Peyer's patch (tissue), 4 donors: ENCODE data around the gene SPDYE6.

Source experiments
- POLR2A ChIP-seq, 2 donors: fragments of 450-650 bp; IDR thresholded peaks; one replicate each; pipeline ENCODE4 v1.5.1; 2017; ENCODE audit warnings: antibody characterized with exemption in 2 of 2, mild to moderate bottlenecking in 2 of 2, moderate library complexity in 2 of 2
- TF ChIP-seq, protein P1 (sequence below), 6 experiments: fragments of 450-650 bp in 4 of 6; fragments of 200-600 bp in 2 of 6; sonication (generic) in 1 of 6; IDR thresholded peaks; one replicate each; pipeline ENCODE4 v1.5.1; 2017 to 2019; ENCODE audit warnings: antibody characterized with exemption in 6 of 6, mild to moderate bottlenecking in 3 of 6, moderate library complexity in 1 of 6

DNA sequence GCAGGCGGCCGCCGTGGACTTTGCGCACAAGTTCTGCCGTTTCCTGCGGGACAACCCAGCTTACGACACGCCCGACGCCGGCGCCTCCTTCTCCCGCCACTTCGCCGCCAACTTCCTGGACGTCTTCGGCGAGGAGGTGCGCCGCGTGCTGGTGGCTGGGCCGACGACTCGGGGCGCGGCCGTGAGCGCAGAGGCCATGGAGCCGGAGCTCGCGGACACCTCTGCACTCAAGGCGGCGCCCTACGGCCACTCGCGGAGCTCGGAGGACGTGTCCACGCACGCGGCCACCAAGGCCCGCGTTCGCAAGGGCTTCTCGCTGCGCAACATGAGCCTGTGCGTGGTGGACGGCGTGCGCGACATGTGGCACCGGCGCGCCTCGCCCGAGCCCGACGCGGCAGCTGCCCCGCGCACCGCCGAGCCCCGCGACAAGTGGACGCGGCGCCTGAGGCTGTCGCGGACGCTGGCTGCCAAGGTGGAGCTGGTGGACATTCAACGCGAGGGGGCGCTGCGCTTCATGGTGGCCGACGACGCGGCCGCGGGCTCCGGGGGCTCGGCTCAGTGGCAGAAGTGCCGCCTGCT is 55.5 kb downstream of the SPDYE6 start:
- TF ChIP-seq POLR2A (IDR thresholded peaks at IDR 0.05) = no peak
- TF ChIP-seq, protein P1, sequence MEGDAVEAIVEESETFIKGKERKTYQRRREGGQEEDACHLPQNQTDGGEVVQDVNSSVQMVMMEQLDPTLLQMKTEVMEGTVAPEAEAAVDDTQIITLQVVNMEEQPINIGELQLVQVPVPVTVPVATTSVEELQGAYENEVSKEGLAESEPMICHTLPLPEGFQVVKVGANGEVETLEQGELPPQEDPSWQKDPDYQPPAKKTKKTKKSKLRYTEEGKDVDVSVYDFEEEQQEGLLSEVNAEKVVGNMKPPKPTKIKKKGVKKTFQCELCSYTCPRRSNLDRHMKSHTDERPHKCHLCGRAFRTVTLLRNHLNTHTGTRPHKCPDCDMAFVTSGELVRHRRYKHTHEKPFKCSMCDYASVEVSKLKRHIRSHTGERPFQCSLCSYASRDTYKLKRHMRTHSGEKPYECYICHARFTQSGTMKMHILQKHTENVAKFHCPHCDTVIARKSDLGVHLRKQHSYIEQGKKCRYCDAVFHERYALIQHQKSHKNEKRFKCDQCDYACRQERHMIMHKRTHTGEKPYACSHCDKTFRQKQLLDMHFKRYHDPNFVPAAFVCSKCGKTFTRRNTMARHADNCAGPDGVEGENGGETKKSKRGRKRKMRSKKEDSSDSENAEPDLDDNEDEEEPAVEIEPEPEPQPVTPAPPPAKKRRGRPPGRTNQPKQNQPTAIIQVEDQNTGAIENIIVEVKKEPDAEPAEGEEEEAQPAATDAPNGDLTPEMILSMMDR (IDR thresholded peaks at IDR 0.05) = no peak
